Chondrocyte (in vitro differentiated cells): Measurements from ENCODE around the gene GRIK4. TPM values are rescaled to one million over a fixed set of nuclear protein-coding genes. Genes with fewer than 3 reads are reported as not detected.

ENCODE experiments used
- DNase-seq: peaks from one replicate; pipeline ENCODE4 v3.0.0; 2021; ENCODE audit warnings: mixed read lengths, low spot score
- H3K27ac Mint-ChIP-seq: one replicate; pipeline ENCODE4 v1.8.0; 2021; ENCODE audit warnings: mild to moderate bottlenecking, moderate library complexity, mixed read lengths; ENCODE audit not compliant: unreplicated experiment
- H3K27me3 Mint-ChIP-seq: 2 replicates; pipeline ENCODE4 v1.8.0; 2021; ENCODE audit warnings: low read depth, mixed read lengths
- H3K36me3 Mint-ChIP-seq: 2 replicates; pipeline ENCODE4 v1.8.0; 2021; ENCODE audit warnings: low read depth, mixed read lengths
- H3K4me1 Mint-ChIP-seq: 2 replicates; pipeline ENCODE4 v1.8.0; 2021; ENCODE audit warnings: low read depth, mild to moderate bottlenecking, mixed read lengths
- H3K4me3 Mint-ChIP-seq: one replicate; pipeline ENCODE4 v1.8.0; 2021; ENCODE audit warnings: mild to moderate bottlenecking, moderate library complexity, mixed read lengths; ENCODE audit not compliant: unreplicated experiment
- H3K9me3 Mint-ChIP-seq: 2 replicates; pipeline ENCODE4 v1.8.0; 2021; ENCODE audit warnings: low read depth, mixed read lengths
- CTCF ChIP-seq: fragments of 200-600 bp; sonication (generic); IDR thresholded peaks from 2 replicates; pipeline ENCODE4 v1.5.0; 2021; ENCODE audit warnings: antibody characterized with exemption, mild to moderate bottlenecking, moderate library complexity
- total RNA-seq: library from RNA; stranded (reverse); gene quantifications from 3 replicates; pipeline ENCODE4 v1.2.1, GENCODE V29; 2021

GRIK4 gene
- total RNA-seq, 1 donor from 2014 or later, result 0.37 TPM

GRCh38 chr11:120749395-120749794 is 237.8 kb downstream of the GRIK4 start:
- no peak for DNase-seq
- Mint-ChIP-seq H3K27ac (no peak overlapping the region), H3K4me3 (no peak overlapping the region), H3K27me3 (peaks cover 7% of the 10 kb centered on the region), H3K36me3 (no peaks in the 10 kb centered on the region), H3K9me3 (peaks cover 2% of the 10 kb centered on the region), H3K4me1 (no peaks in the 10 kb centered on the region)
- no peak for TF ChIP-seq CTCF

- Mint-ChIP-seq H3K27ac (no peak overlapping the region), H3K4me1 (no peaks in the 10 kb centered on the region), H3K9me3 (peaks cover 2% of the 10 kb centered on the region), H3K27me3 (peaks cover 3% of the 10 kb centered on the region), H3K4me3 (no peak overlapping the region), H3K36me3 (no peaks in the 10 kb centered on the region)
- TF ChIP-seq CTCF, result no peak
- DNase-seq, result no peak
These were observed 239.3 kb downstream of the GRIK4 start for GRCh38 chr11:120750647-120751549.

- TF ChIP-seq CTCF, result no peak
- DNase-seq, result no peak
- Mint-ChIP-seq H3K4me1 (no peaks in the 10 kb centered on the region), H3K9me3 (peaks cover 2% of the 10 kb centered on the region), H3K36me3 (no peaks in the 10 kb centered on the region), H3K27me3 (peaks cover 5% of the 10 kb centered on the region), H3K27ac (no peak overlapping the region), H3K4me3 (no peak overlapping the region)
These were observed 240.0 kb downstream of the GRIK4 start for GRCh38 chr11:120751550-120751949.

GRCh38 chr11:120752668-120753067 is 241.1 kb downstream of the GRIK4 start:
- Mint-ChIP-seq H3K27ac (no peak overlapping the region), H3K36me3 (no peaks in the 10 kb centered on the region), H3K9me3 (peaks cover 2% of the 10 kb centered on the region), H3K27me3 (peaks cover 7% of the 10 kb centered on the region), H3K4me1 (no peaks in the 10 kb centered on the region), H3K4me3 (no peak overlapping the region)
- no peak for DNase-seq
- TF ChIP-seq CTCF, result no peak

- Mint-ChIP-seq H3K4me3 (no peak overlapping the region), H3K27ac (no peak overlapping the region), H3K9me3 (peaks cover 2% of the 10 kb centered on the region), H3K36me3 (no peaks in the 10 kb centered on the region), H3K4me1 (no peaks in the 10 kb centered on the region), H3K27me3 (peaks cover 9% of the 10 kb centered on the region)
- DNase-seq, result no peak
- no peak for TF ChIP-seq CTCF
These were observed 245.4 kb downstream of the GRIK4 start for GRCh38 chr11:120756931-120757330.
